CMK (cell line): ENCODE measurements around the gene KCTD12.
"Not testable (repeated sequence)": the region's sequence is repeated elsewhere in the genome, so short reads cannot be mapped to it uniquely, and the experiment has no call there.

Source experiments
- DNase-seq: peaks from one replicate; pipeline ENCODE4 v3.0.0-alpha.2; 2010; ENCODE audit warnings: low read depth

The KCTD12 gene

GRCh38 chr13:76886292-76887075 lies at the start of gene KCTD12:
TSS of gene KCTD12 (minus strand) at chr13:76886405. CDS start at chr13:76886148, 257 bp downstream.
- DNase-seq, result peak; percentile 48

GRCh38 chr13:76934671-76935070 lies 48.5 kb upstream of the KCTD12 start:
- DNase-seq, result no peak

- DNase-seq, result no peak
Observed at GRCh38 chr13:76932076-76932475, 45.9 kb upstream of the KCTD12 start.

GRCh38 chr13:76929851-76930374 lies 43.7 kb upstream of the KCTD12 start:
- no peak for DNase-seq

GRCh38 chr13:76929320-76929719 lies 43.1 kb upstream of the KCTD12 start:
- no peak for DNase-seq

GRCh38 chr13:76928456-76928855 lies 42.3 kb upstream of the KCTD12 start:
- DNase-seq, result no peak

- no peak for DNase-seq
Observed at GRCh38 chr13:76927955-76928354, 41.8 kb upstream of the KCTD12 start.

- no peak for DNase-seq
Observed at GRCh38 chr13:76925115-76925514, 38.9 kb upstream of the KCTD12 start.

- DNase-seq, result no peak
Observed at GRCh38 chr13:76921516-76921915, 35.3 kb upstream of the KCTD12 start.

- DNase-seq, result not testable (repeated sequence)
Observed at GRCh38 chr13:76917755-76918481, 31.7 kb upstream of the KCTD12 start.

- DNase-seq, result no peak
Observed at GRCh38 chr13:76917095-76917494, 30.9 kb upstream of the KCTD12 start.

- DNase-seq, result no peak
Observed at GRCh38 chr13:76913898-76914297, 27.7 kb upstream of the KCTD12 start.

GRCh38 chr13:76912476-76912875 lies 26.3 kb upstream of the KCTD12 start:
- no peak for DNase-seq

GRCh38 chr13:76904507-76904906 lies 18.3 kb upstream of the KCTD12 start:
- DNase-seq, result no peak

GRCh38 chr13:76903544-76904162 lies 17.4 kb upstream of the KCTD12 start:
- DNase-seq, result peak; percentile 71

- DNase-seq, result not testable (repeated sequence)
Observed at GRCh38 chr13:76899066-76899465, 12.9 kb upstream of the KCTD12 start.

- DNase-seq, result not testable (repeated sequence)
Observed at GRCh38 chr13:76897171-76897570, 11.0 kb upstream of the KCTD12 start.

- no peak for DNase-seq
Observed at GRCh38 chr13:76894401-76895110, 8.4 kb upstream of the KCTD12 start.

- DNase-seq, result no peak
Observed at GRCh38 chr13:76892488-76892887, 6.3 kb upstream of the KCTD12 start.

- DNase-seq, result no peak
Observed at GRCh38 chr13:76890021-76890420, 3.8 kb upstream of the KCTD12 start.

GRCh38 chr13:76889254-76889653 lies 3.0 kb upstream of the KCTD12 start:
- DNase-seq, result no peak

- DNase-seq, result no peak
Observed at GRCh38 chr13:76888421-76888820, 2.2 kb upstream of the KCTD12 start.
